H1 (cell line): Measurements from ENCODE around the gene GPNMB. TPM values are rescaled to one million over a fixed set of nuclear protein-coding genes. Genes with fewer than 3 reads are reported as not detected.
"Not testable (repeated sequence)": the region's sequence is repeated elsewhere in the genome, so short reads cannot be mapped to it uniquely, and the experiment has no call there.

Experiments used
- CTCF ChIA-PET: fragments of 300-600 bp; sonication (Branson Sonifier 250); formaldehyde crosslinking; loops from one replicate; lab custom pipeline; 2021; ENCODE audit not compliant: partially characterized antibody; lab: Charles Lee
- POLR2A ChIA-PET: fragments of 300-600 bp; sonication (Branson Sonifier 250); formaldehyde crosslinking; loops from one replicate; lab custom pipeline; 2021; ENCODE audit warnings: inconsistent platforms; ENCODE audit not compliant: partially characterized antibody; lab: Charles Lee
- DNase-seq, 2 experiments: peaks; one replicate each; pipeline versions ENCODE4 v3.0.0 to v3.0.0-alpha.2; 2010 to 2022; ENCODE audit warnings: low spot score in 2 of 2, low read depth in 1 of 2, mixed read lengths in 1 of 2
- FAIRE-seq: peaks from 2 replicates; lab custom pipeline; 2011; peaks lifted over from hg19 to GRCh38; lab: Jason Lieb, UNC
- H2AFZ ChIP-seq: 2 replicates; pipeline ENCODE4 v1.8.1; 2012; ENCODE audit warnings: low read length, inconsistent platforms
- H2AK5ac ChIP-seq: 2 replicates; pipeline ENCODE4 v1.6.1; 2013; ENCODE audit warnings: low read depth, low read length
- H2BK120ac ChIP-seq: replicated peaks from 2 replicates; pipeline ENCODE3; 2013; ENCODE audit warnings: low read depth, low read length, inconsistent platforms
- H2BK12ac ChIP-seq: 2 replicates; pipeline ENCODE4 v1.6.1; 2013; ENCODE audit warnings: low read depth, low read length
- H2BK15ac ChIP-seq: 2 replicates; pipeline ENCODE4 v1.6.1; 2013; ENCODE audit warnings: low read length
- H2BK20ac ChIP-seq: 2 replicates; pipeline ENCODE4 v1.6.1; 2013; ENCODE audit warnings: low read length
- H2BK5ac ChIP-seq: 2 replicates; pipeline ENCODE4 v1.6.1; 2013; ENCODE audit warnings: low read depth, low read length
- H3K14ac ChIP-seq: 2 replicates; pipeline ENCODE4 v1.6.1; 2013; ENCODE audit warnings: inconsistent platforms; ENCODE audit not compliant: insufficient read length
- H3K18ac ChIP-seq: 2 replicates; pipeline ENCODE4 v1.6.1; 2013; ENCODE audit warnings: low read length; ENCODE audit errors: extremely low read depth
- H3K23ac ChIP-seq: 2 replicates; pipeline ENCODE4 v1.6.1; 2013; ENCODE audit warnings: inconsistent platforms; ENCODE audit not compliant: insufficient read length
- H3K23me2 ChIP-seq: 2 replicates; pipeline ENCODE4 v1.6.1; 2013; ENCODE audit warnings: low read depth, low read length
- H3K27ac ChIP-seq: 2 replicates; pipeline ENCODE4 v1.6.1; 2011; ENCODE audit warnings: low read depth, low read length, inconsistent platforms
- H3K27me3 ChIP-seq, 4 experiments: replicated peaks in 1 of 4; 1 replicate in 1 of 4; 2 replicates in 3 of 4; pipeline versions ENCODE4 v1.6.1 to v1.8.1; 2011 to 2013; ENCODE audit warnings: low read length in 3 of 4, mild to moderate bottlenecking in 3 of 4, inconsistent platforms in 2 of 4, mixed read lengths in 2 of 4, moderate library complexity in 1 of 4; ENCODE audit not compliant: control insufficient read depth in 3 of 4, insufficient read depth in 3 of 4; ENCODE audit errors: extremely low read depth in 1 of 4
- H3K36me3 ChIP-seq, 4 experiments: 2 replicates each; pipeline versions ENCODE4 v1.6.1 to v1.8.1; 2011 to 2013; ENCODE audit warnings: mild to moderate bottlenecking in 4 of 4, low read length in 3 of 4, moderate library complexity in 2 of 4, control low read depth in 1 of 4, inconsistent platforms in 1 of 4; ENCODE audit not compliant: insufficient read depth in 4 of 4, control insufficient read depth in 2 of 4
- H3K4ac ChIP-seq: replicated peaks from 2 replicates; pipeline ENCODE3; 2013; ENCODE audit warnings: low read length, low read depth, mixed read lengths, inconsistent platforms; ENCODE audit not compliant: insufficient read length
- H3K4me1 ChIP-seq, 4 experiments: replicated peaks in 1 of 4; 1 replicate in 1 of 4; 2 replicates in 3 of 4; pipeline versions ENCODE4 v1.6.1 to v1.8.1; 2011 to 2013; ENCODE audit warnings: low read length in 3 of 4, inconsistent platforms in 2 of 4, mixed read lengths in 1 of 4; ENCODE audit not compliant: insufficient read depth in 4 of 4, control insufficient read depth in 3 of 4
- H3K4me2 ChIP-seq, 2 experiments: 2 replicates each; pipeline versions ENCODE4 v1.6.1 to v1.8.1; 2011 to 2013; ENCODE audit warnings: low read depth in 2 of 2, low read length in 2 of 2, control low read depth in 1 of 2, inconsistent platforms in 1 of 2, mild to moderate bottlenecking in 1 of 2; ENCODE audit not compliant: insufficient read depth in 1 of 2
- H3K4me3 ChIP-seq, 4 experiments: fragments of 200-600, 300-600 bp in 1 of 4; sonication (generic), shearing (Covaris generic), sonication (Bioruptor Twin) in 1 of 4; 2 replicates each; pipeline versions ENCODE4 v1.5.1 to v1.8.1; 2011 to 2016; ENCODE audit warnings: low read length in 4 of 4, low read depth in 3 of 4, control low read depth in 2 of 4, inconsistent platforms in 2 of 4, mild to moderate bottlenecking in 2 of 4, mixed read lengths in 1 of 4, moderate library complexity in 1 of 4; ENCODE audit not compliant: insufficient read depth in 2 of 4; ENCODE audit errors: extremely low read depth in 1 of 4
- H3K56ac ChIP-seq: replicated peaks from 2 replicates; pipeline ENCODE3; 2013; ENCODE audit warnings: low read depth, mild to moderate bottlenecking, mixed read lengths, low read length, inconsistent platforms; ENCODE audit not compliant: insufficient read length
- H3K79me1 ChIP-seq: 2 replicates; pipeline ENCODE4 v1.6.1; 2013; ENCODE audit warnings: low read depth, low read length, control low read depth
- H3K79me2 ChIP-seq, 2 experiments: 2 replicates each; pipeline versions ENCODE4 v1.6.1 to v1.8.1; 2012 to 2013; ENCODE audit warnings: low read length in 2 of 2, mild to moderate bottlenecking in 2 of 2, inconsistent platforms in 1 of 2; ENCODE audit not compliant: insufficient read depth in 2 of 2, control insufficient read depth in 1 of 2
- H3K9ac ChIP-seq, 4 experiments: replicated peaks in 1 of 4; 1 replicate in 1 of 4; 2 replicates in 3 of 4; pipeline versions ENCODE4 v1.6.1 to v1.8.1; 2011 to 2013; ENCODE audit warnings: low read depth in 3 of 4, low read length in 3 of 4, control low read depth in 2 of 4, mild to moderate bottlenecking in 2 of 4, moderate library complexity in 2 of 4, inconsistent platforms in 1 of 4; ENCODE audit errors: extremely low read depth in 1 of 4
- H3K9me3 ChIP-seq, 2 experiments: 2 replicates each; pipeline versions ENCODE4 v1.6.1 to v1.8.1; 2012 to 2013; ENCODE audit warnings: mild to moderate bottlenecking in 2 of 2, moderate library complexity in 2 of 2, control low read depth in 1 of 2, inconsistent platforms in 1 of 2, low read depth in 1 of 2, low read length in 1 of 2, mixed read lengths in 1 of 2; ENCODE audit not compliant: insufficient read depth in 2 of 2
- H4K20me1 ChIP-seq, 2 experiments: replicated peaks in 1 of 2; 2 replicates each; pipeline versions ENCODE3 to v1.8.1; 2011 to 2013; ENCODE audit warnings: inconsistent platforms in 2 of 2, low read length in 2 of 2, mild to moderate bottlenecking in 1 of 2; ENCODE audit not compliant: insufficient read depth in 2 of 2, control insufficient read depth in 1 of 2
- H4K5ac ChIP-seq: 2 replicates; pipeline ENCODE4 v1.6.1; 2013; ENCODE audit warnings: low read length, low read depth, mixed read lengths, inconsistent platforms; ENCODE audit not compliant: insufficient read length
- H4K8ac ChIP-seq: 2 replicates; pipeline ENCODE4 v1.8.0; 2013; ENCODE audit warnings: mild to moderate bottlenecking, moderate library complexity, low read length, inconsistent platforms; ENCODE audit not compliant: insufficient read depth; ENCODE audit errors: extremely low read depth
- H4K91ac ChIP-seq: replicated peaks from 2 replicates; pipeline ENCODE3; 2013; ENCODE audit warnings: low read length, mixed read lengths, inconsistent platforms; ENCODE audit not compliant: insufficient read length
- WGBS, 2 experiments: shearing (Covaris generic) in 1 of 2; methylation state at CpG; one replicate each; pipeline versions ENCODE4 v1.1.6 to v1.1.7; 2013 to 2015; ENCODE audit warnings: low lambda C conversion rate in 2 of 2, mixed read lengths in 2 of 2, inconsistent platforms in 1 of 2, low coverage in 1 of 2, missing lambda C conversion rate in 1 of 2; ENCODE audit not compliant: insufficient replicate concordance in 2 of 2, insufficient coverage in 1 of 2, insufficient read length in 1 of 2; ENCODE audit errors: extremely low coverage in 1 of 2, missing lambda C conversion rate in 1 of 2; 5-methylcytosine and 5-hydroxymethylcytosine counted together
- polyA plus RNA-seq, 7 experiments: library from polyadenylated mRNA; depleted of rRNA in 3 of 7; stranded (reverse) in 5 of 7; unstranded in 2 of 7; fragments of >200 nt in 5 of 7; fragments of 200-250 nt in 2 of 7; gene quantifications; 1 replicate in 5 of 7; 2 replicates in 1 of 7; 4 replicates in 1 of 7; pipeline versions ENCODE4 v1.2.1 to v1.2.3, GENCODE V29; 2011 to 2013; ENCODE audit warnings: missing spikeins in 2 of 7, mixed read lengths in 2 of 7
- total RNA-seq: library from RNA; stranded (reverse); fragmentation: NEBNext Ultra II Directional; extraction: Animal tissue kit (Norgen Biotek cat#: 25700); gene quantifications from 2 replicates; pipeline ENCODE4 v1.2.1, GENCODE V29; 2021

Gene GPNMB
- total and polyA plus RNA-seq, 2 of the 8 experiments (the other 6 are each of a cell fraction or from before 2014, with no cell fraction given), result 1.1 to 1.4 TPM

- 0 out of 4 replicates have a peak, but pooled peaks cover 0 to 10% of the 10 kb centered on the region in 2 experiments for H3K79me2 ChIP-seq
- not testable (repeated sequence) for H3K18ac ChIP-seq, H3K4me2 ChIP-seq, H3K9me3 ChIP-seq, H3K23ac ChIP-seq, H3K4me1 ChIP-seq, H3K14ac ChIP-seq, H3K4ac ChIP-seq, H4K20me1 ChIP-seq, H3K9ac ChIP-seq, H2BK20ac ChIP-seq, H2BK15ac ChIP-seq, H4K91ac ChIP-seq, H2BK12ac ChIP-seq, H3K56ac ChIP-seq, H3K27ac ChIP-seq, H3K23me2 ChIP-seq, H4K5ac ChIP-seq, H2BK5ac ChIP-seq, H2BK120ac ChIP-seq, H2AK5ac ChIP-seq, H3K79me1 ChIP-seq, H2AFZ ChIP-seq, DNase-seq, H3K4me3 ChIP-seq, FAIRE-seq, H4K8ac ChIP-seq, H3K27me3 ChIP-seq
- ChIA-PET CTCF (interaction anchor here (0.6 to 3.6 kb wide), 4 partner anchors 36 to 397 kb away, joined by 3 to 12 read pairs (median 5); no protein-coding TSS in a partner anchor), POLR2A (interaction anchor here (1.1 to 5.7 kb wide), 2 partner anchors 9 to 162 kb away, joined by 3 to 23 read pairs; no protein-coding TSS in a partner anchor)
- peaks cover 19 to 97% (median 63%) of the 10 kb centered on the region in 4 experiments for H3K36me3 ChIP-seq
- 89% methylated on average over 2 of the region's 2 CpGs; no CpG with 5 or more reads in 1 of the 2 experiments for WGBS, 2 experiments
These were observed 65.6 kb downstream of the GPNMB start for GRCh38 chr7:23312141-23312540.
